ENCODE data around the gene AIG1.
"Not testable (repeated sequence)": the region's sequence is repeated elsewhere in the genome, so short reads cannot be mapped to it uniquely, and the experiment has no call there.

Gene AIG1

DNA sequence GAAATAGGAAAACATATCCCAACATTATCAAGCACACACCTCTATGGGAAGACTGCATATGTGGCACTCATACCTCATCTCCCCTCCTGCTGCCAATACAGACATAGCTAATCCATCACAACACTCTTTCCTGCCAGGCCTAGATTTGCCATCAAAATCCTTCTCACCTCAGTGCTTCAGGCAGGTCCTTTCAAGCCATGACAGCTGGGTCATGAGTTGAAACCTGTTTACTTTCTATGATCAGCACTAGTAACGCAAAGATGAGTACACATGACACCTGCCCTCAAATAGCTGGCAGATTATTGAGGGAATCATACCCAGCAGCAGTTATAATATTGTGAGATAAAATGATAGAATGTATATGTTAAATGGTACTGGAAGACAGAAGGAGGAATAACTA lies 183.1 kb downstream of the AIG1 start:
- DNase-seq = no peak

DNA sequence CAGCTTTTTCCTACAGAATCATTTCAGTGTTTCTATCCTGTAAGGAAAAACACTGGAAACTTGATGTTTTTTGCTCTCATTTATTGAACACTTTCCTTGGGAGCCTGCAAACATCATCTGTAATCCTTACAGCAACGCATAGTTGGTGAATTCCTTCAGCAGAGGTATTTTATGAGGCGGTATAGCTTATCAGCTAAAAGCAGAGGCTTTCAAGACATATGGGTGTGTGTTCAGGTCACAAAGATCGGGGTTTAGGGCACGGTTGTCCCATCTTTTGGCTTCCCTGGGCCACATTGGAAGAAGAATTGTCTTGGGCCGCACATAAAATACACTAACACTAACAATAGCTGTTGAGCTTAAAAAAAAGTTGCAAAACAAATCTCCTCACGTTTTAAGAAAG lies 185.0 kb downstream of the AIG1 start:
- no peak for DNase-seq

DNA sequence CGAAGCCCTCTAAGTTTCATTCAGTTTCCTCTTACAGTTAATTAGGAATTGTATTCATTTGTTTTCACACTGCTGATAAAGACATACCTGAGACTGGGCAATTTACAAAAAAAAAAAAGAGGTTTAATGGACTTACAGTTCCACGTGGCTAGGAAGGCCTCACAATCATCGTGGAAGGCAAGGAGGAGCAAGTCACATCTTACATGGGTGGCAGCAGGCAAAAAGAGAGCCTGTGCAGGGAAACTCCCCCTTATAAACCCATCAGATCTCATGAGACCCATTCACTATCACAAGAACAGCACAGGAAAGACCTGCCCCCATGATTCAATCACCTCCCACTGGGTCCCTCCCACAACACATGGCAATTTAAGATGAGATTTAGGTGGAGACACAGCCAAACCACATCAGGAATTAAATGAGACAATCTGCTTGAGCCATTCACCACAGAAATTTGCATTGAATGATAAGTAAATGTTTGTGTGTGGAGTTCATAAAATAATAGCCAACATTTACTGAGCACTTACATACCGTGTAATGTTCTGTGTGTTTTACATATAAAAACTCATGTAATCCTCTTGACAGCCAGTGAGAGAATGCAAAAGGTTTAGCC lies 185.6 kb downstream of the AIG1 start:
- not testable (repeated sequence) for DNase-seq

DNA sequence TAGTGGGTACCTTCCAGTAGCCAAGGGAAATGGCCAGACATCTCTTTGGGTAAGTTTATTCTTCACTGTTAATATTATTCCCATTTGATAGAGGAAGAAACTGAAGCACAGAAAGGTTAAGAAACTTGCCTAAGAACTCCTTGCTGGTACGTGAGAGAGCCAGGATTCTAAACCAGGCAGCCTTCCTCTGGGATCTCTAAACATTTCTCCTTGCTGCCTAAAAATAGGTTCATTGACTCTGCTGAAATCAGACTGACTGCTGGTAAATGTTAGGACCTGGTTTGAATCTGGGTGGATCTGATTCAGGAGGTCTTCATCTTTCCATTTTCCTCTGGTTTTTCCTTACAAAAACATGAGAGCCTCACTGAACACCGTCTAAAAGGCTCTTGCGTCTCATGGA lies 186.9 kb downstream of the AIG1 start:
- DNase-seq = no peak

DNA sequence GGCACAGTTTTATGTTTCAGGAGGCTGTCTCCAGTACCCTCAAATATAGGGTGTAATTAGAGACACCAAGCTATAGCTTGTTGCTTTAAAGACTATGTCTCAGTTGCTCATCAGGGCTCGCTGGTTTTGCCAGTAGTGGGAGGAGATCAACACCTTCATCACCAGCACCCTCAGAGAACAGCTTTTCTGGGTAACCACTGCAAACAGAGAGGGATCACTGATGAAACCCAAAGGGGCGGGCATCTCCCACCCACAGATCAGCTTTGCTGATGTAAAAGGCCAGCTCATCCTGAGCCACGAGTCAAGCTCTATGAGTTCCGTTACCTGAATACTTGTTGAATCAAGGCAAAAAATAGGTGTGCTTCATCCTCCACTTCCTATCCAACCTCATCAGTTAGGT lies 187.7 kb downstream of the AIG1 start:
- no peak for DNase-seq

DNA sequence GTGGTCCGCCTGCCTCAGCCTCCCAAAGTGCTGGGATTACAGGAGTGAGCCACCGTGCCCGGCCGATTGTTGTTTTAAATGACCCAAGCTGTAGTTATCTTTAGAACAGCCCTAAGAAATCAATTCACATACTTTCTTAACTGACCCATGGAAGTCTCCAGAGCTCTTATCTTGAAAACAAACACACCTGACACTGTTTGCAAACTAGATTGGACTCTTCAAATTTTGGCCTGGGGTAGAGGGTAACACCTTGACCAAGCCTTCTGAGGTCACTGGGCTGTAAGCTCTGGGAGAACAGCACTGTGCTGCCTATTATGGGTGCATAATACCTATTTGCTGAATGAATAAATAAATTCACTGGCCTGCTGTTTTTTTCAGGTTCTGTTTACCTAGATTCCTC lies 190.6 kb downstream of the AIG1 start:
- DNase-seq = no peak

DNA sequence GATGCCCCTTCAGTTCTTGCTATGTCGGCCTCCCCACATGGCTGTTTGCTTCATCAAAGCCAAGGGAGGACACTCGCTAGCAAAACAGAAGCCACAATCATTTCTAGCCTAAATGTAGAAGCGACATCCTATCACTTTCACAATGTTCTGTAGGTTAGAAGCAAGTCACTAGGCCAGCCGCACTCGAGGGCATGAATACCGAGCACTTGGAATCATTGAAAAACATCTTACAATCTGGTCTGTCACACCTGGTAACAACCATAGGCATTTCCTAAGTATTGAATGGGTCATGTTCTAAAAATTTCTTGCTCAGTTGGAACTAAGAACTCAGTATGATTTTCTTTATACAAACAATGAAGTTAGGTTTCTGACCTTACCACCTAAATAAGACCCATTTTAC lies 192.3 kb downstream of the AIG1 start:
- no peak for DNase-seq

DNA sequence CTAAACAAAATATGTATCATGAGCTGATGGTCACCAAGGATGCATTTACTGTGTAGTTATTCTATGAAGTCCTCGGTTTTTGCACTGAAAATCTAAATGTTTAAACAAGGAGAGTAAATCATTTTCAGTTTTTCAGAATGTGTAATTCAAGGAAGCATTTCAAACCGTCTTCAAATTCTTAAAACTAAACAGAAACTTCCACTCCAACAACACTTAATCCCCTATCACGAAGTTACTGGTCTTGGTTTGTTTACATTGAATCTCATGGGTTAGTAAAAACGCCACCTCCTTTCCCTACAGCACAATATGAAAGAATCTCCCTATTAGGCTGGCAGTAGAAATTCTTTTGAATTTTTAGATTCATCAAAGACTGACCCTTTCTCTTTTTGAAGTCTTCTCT lies 192.9 kb downstream of the AIG1 start:
- no peak for DNase-seq

DNA sequence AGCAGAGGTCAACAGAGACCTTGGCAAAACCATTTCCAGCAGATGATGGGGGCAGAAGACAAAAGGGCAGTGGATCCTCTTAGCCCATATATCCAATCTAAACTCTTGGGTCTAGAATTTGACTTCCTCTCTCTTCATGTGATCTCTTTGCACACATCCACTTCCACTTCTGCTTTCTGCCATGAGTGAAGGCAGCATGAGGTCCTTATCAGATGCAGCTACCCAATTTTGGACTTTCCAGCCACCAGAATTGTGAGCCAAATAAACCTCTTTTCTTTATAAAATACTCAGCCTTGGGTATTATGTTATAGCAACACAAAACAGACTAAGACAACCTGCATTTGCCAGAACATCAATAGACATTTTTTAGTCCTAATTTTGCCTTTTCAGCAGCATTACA lies 198.3 kb downstream of the AIG1 start:
- no peak for DNase-seq

DNA sequence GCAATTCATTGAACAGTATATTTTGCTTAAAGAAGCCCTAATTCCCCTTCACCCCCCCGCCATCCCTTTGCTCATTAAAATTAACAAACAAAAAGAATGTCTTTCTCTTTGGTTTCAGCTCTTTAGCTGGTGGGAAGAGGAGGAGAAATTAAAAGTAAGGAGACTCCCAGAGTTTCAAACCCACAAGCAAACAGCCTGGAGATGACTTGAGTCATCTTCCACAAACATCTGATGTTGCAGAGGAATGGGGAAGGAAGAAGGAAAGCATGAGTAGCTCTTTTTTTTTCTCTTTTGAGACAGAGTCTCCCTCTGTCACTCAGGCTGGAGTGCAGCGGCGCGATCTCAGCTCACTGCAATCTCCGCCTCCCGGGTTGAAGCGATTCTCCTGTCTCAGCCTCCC lies 200.2 kb downstream of the AIG1 start:
- no peak for DNase-seq

DNA sequence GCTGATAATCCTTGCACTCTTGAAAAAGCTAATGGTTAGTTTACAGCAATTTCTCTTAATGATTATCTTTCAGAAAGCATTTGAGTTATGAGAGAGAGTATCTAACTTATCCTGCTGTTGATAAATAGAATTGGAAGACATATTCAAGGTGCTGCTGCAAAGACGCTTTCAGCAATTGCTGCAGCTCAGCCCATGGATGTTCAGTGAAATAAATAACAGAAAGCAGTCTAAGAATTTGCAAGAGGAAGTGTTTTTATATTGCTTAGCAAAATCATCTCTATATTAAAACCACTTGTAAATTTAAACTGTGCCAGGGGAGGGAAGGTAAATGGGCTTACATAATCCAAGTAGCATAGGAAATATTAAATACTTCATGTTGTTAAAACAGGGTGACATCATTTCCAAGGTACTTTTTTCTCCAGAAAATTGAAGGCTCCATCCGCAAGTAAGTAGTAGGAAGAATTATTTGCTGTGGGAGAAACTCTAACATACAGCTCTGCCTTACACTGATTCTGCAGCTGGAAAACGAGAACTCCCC lies 201.3 kb downstream of the AIG1 start:
- DNase-seq = no peak

DNA sequence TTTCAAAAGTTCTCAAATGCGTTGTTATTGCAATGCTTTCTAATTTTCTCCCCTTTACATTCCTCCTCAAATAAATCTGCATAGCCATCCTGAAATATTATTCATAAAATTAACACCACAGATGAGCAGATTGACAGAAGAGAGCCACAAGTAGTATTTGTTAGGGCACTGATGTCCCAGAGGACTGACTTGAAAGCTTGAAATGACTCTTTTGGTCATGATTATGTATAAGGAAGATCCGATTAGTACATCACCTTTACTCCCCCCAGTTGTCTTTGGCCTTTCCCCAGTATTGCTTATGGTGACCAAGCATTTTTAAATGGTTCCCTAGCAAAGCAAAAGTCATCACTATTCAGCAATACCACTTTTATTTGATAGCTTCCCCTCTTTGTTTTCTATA lies 202.2 kb downstream of the AIG1 start:
- DNase-seq = no peak

DNA sequence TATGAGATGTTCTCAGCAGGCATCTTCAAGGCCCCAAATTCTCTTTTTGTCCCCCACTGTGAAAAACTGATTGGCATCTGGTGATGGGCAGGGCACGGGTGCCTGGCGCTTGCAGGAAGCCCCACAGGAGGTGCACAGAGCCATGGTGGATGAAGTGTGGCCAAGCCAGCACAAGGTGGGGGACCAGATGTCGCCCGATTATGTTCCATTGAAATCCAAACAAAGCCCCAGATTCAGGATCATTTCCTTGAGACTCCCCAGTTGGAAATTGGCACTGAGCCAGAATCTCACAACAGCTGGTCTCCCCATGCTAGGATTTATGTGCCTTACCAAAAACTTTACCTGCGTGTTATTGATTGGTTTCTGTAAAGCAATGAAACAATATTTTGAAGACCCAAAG lies 203.7 kb downstream of the AIG1 start:
- DNase-seq = no peak

DNA sequence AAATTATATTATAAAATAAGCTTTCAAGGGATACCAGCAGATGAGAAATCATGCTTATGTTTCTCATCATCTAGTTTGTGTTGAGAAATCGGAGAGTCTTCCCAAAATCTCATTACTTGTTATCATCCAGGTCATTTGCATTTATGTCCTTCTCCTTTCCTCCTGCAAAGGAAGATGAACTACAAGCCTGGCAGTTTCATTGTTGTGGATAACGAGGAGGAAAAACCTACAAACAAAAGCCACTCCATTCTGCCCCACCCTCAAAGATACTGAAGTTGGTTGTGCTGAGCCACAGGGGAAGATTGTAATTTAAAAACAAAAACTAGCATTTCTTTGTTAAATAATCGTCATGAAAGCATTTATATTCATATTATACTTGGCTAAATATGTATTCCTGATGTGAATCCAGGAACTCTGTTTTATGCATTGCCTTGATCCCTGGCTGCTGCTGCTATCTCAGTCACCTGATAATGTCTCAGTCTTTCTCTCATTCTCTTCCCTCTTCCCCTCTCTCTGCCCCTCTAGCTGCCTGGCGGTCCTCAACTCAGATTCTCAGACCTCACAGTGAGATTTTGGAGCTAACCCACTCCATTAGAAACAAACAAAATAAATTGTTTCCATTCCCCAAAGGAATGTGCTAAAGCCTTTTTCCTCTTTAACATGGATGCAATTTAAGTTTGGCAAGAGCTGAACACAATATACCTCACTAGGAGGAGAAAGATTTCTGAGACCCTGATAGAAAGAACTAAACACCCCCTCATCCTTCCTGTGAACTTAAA lies 204.5 kb downstream of the AIG1 start:
- no peak for DNase-seq

DNA sequence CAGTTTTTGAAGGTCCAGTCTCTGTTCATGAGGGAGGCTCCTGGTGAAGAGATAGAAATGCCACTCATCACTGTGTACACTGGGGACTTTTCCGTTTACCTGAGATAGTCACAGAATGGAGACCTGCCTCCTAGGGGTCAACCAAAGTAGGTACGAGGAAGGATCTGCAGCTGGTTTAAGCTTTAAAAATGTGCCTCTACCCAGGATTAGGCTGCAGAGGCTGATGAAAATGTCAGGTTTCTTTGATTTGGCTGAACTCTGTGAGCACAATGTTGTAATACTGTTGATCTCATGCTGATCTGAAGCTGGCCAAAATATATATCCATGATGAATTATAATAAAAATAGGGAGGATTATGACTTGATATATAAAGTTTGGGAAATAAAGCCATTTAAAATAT lies 207.1 kb downstream of the AIG1 start:
- DNase-seq = no peak

DNA sequence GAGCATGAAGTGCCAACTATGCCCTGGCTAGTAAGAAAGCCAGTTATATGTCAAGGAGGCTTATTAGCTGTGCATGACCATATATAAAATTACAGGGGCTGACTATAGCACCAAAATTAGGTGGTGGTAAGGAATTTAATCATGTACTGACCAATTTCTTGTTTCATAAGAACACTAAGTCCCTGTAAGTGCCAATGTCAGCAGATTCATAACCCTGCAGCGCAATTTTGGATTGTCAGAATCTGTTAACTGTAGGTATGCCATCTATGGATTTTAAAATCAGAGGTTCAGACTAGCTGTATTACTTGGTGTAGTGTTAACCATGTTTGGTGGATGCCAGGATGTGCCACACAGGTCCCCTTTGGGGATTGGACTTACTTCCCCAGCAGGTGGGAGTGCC lies 207.8 kb downstream of the AIG1 start:
- no peak for DNase-seq

DNA sequence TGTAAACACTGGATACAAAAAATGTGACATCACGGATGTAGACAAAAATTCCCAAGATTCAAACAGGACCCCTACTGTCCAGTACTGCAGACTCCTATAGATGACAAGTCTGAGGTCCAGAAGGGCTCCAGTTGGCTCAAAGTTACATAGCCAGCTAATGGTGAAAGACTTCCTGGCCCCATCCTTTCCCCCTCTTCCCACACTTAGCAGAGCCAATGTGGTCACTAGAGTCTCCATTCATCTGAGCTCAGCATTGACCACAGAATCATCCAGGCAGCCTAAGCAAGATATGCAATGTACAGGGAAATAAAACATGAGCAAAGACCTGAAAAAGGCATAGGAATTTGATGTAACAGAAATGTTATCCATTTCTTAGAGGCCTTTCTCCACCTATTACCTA lies 209.3 kb downstream of the AIG1 start:
- DNase-seq = no peak

DNA sequence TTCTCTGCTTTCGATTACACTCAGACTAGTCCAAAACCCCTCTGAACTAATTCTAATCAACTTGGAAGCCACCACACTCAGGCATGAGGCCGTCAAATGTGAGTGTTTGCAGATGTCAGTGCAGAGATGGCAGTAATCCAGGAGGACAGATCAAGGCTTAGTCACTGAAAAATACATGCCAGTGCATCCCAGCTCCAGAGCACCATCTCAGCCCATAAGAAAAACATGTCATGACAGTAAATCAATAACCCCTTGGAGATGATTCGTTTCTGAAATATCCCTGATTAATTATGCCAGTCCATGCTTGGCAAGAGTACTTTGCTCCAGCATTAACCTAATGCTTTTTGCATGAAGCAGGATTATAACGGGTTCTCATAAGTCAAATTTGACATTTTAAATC lies 210.3 kb downstream of the AIG1 start:
- DNase-seq = no peak

DNA sequence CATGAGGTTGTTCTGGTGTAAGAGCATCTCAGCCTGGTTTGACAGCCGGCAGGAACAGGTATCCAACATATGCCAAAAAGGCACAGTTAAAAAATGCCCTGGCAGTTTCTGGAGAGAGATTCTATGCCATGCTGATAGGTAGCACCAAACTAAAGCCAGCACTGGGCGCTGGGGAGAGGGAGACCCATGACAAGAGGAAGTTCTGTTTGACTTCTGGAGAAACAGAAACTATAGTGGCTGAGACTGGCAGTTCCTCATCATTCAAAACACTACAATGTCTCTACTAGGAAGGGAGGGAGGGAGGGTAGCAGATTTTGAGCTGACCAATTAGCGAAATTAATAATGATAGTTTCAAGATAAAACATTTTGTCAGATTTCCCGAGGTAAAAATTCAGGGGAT lies 215.7 kb downstream of the AIG1 start:
- DNase-seq = no peak

DNA sequence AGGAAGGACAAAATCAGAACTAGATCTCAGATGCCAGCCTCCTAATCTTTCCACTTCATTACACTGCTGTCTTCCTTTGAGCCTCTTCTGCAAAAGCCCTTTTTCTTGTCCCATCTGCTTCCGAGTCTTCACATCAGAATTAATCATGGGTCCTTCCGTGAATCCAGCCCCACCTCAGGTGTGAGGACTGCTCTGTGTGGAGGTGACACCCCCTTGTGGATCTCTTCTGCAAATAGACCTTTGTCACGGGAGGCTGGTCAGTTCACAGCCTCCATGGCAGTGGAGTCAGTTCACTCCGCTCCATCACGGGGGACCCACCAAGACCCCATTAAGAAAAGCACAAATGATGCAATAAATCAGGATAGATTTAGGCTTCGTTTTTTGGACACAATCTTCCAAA lies 218.7 kb downstream of the AIG1 start:
- no peak for DNase-seq

DNA sequence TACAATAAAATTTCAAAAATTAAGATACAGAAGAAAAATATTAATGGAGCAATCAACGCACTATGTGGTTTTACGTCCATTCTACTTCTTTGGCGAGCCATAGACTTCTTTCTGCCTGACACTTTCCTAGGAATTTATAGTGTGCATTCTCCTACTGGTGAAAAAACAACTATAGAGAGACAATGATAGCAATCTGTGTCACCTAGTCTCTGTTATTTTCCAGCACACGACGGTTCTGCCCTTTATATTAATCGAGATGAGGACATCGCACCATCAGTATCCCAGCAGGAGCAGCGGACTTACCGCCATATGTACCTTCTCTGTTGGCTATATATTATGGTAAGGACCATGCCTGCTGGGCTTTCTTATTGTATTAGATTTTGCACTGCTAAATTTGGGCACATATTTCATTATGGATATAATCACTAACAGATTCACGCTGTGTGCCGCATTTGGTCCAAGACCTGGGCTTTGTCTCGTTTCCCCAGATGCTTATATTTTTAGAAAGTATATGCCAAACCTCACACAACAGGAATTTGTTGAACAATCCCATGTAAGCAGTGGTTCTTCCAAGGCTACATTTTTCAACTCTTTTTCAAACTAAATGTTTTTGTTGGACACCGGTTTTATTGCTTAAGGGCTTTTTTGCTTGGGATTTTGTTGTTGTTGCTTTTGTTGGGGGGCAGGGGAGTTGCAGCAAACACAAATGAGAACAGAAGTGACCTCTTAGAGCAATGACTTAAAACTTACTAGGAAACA lies 223.4 kb downstream of the AIG1 start:
- DNase-seq = no peak

DNA sequence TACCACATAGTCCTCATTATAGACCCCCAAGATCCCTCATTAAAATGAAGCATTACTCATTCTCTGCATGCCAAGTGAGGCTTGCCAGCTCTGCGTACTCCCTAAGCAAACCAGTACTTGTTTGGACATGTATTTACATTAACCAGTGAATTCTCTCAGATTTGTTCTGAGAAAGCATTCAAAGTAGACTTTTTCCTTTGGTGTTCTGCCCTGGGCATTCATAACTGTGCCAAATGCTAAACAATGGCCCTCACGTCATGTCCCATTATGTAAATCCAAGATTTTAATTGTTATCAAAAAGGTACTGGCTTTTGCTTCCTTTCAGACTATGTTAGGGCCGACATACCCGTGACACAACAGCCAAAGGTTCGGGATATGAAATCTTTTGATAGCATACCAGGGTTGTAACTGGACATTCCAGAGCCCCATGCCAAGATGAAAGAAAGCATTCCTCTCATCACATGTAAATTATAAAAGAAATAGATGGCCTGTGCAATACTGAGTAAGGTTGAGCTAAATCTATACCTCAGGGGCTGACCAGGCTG lies 225.6 kb downstream of the AIG1 start:
- DNase-seq = no peak

DNA sequence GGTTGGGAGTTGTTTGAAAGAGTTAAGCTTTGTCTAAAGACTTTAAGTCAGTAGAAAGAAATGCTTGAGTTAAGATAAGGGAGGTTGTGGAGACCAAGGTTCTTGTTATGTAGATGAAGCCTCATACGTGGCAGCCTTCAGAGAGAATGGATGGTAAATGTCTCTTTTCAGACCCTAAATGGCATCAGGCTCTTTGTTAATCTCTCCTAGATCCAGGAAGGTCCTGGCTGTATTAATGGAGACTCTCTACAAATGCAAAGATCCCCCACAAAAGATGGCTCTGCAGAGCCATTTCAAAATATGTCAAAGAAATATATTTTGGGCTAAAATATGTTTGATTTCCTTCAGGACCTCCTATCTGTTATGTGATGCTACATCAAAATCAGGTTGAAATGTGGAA lies 228.2 kb downstream of the AIG1 start:
- no peak for DNase-seq

DNA sequence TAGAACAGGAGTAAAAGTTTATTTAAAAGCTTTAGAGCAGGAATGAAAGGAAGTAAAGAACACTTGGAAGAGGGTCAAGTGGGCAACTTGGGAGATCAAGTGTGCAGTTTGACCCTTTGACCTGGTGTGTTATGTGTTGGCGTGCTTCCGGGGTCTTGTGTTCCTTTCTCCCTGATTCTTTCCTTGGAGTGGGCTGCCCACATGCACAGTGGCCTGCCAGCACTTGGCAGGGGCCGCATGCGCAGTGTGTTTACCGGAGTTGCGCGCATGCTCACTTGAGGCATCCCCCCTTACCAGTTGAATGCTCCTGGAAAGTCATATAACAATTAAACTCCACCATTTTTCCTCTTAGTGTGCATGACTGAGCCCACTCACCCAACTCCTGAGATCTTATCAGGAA lies 229.5 kb downstream of the AIG1 start:
- DNase-seq = no peak
